Heart left ventricle (tissue), 13 donors: ENCODE results near the gene TARDBP.
"Not testable (repeated sequence)": the region's sequence is repeated elsewhere in the genome, so short reads cannot be mapped to it uniquely, and the experiment has no call there.

ENCODE experiments used
- CTCF ChIP-seq, 12 donors: fragments of 200-600 bp; sonication (generic) in 4 of 12; IDR thresholded peaks; one replicate each; pipeline versions ENCODE4 v1.5.0 to v1.8.0; 2018 to 2022; ENCODE audit warnings: antibody characterized with exemption in 12 of 12, mild to moderate bottlenecking in 5 of 12
- POLR2A ChIP-seq, 2 donors: fragments of 450-650 bp; IDR thresholded peaks; one replicate each; pipeline ENCODE4 v1.6.1; 2017; ENCODE audit warnings: antibody characterized with exemption in 2 of 2, mild to moderate bottlenecking in 2 of 2, moderate library complexity in 2 of 2
- donor health status: ischemic (EF 13 %, LVEDD 7.1; RV severe dilation, severe dysfunction).
- donor health status: DM: no; HTN: yes; CAD: no.
- donor health status: DM: no; HTN: no; CAD: no.
- donor health status: ischemic (EF 25% LVEDD 6.9; RV normal size, moderate dysfunction).
- donor health status: ischemic (EF 25% LVEDD 5.7; RV mildly dilated, moderate dysfunction).
- donor health status: ischemic (EF 35%, LVEDD 5.7; RV mildly dilated, moderate dysfunction).
- donor health status: nonischemic (EF 11% LVEDD 7.7; RV severe dilation, severe dysfunction).
- donor health status: DM: yes; HTN: yes; CAD: no.
- donor health status: PGD.
- donor health status: ischemic (EF 29% LVEDD 5.4; RV normal size, mild dysfunction).
- donor health status: nonischemic (EF 23%, LVEDD 6.1; RV moderate dilation, normal function).

- TF ChIP-seq CTCF, POLR2A (IDR thresholded peaks at IDR 0.05): not testable (repeated sequence)
These were observed 24.7 kb downstream of the TARDBP start for GRCh38 chr1:11037019-11037739.
